Keratinocyte (primary cell): ENCODE measurements around the gene SEMA4D. TPM values are rescaled to one million over a fixed set of nuclear protein-coding genes. Genes with fewer than 3 reads are reported as not detected.

Experiments used
- DNase-seq: peaks from one replicate; pipeline ENCODE4 v3.0.0-alpha.2; 2011; ENCODE audit warnings: low read depth, missing footprints, low spot score
- FAIRE-seq: peaks from 2 replicates; lab custom pipeline; 2011; peaks lifted over from hg19 to GRCh38; lab: Jason Lieb, UNC
- H2AFZ ChIP-seq: 2 replicates; pipeline ENCODE4 v1.6.0; 2012; ENCODE audit warnings: low read length, control low read depth, inconsistent platforms; ENCODE audit not compliant: control insufficient read depth
- H3K27ac ChIP-seq: 2 replicates; pipeline ENCODE4 v1.5.1; 2011; ENCODE audit warnings: low read length; ENCODE audit not compliant: control insufficient read depth, insufficient read depth
- H3K27me3 ChIP-seq: 3 replicates; pipeline ENCODE4 v1.6.0; 2011; ENCODE audit warnings: low read length; ENCODE audit not compliant: control insufficient read depth, insufficient read depth; ENCODE audit errors: extremely low read depth
- H3K36me3 ChIP-seq, 2 experiments: 2 replicates in 1 of 2; 3 replicates in 1 of 2; pipeline ENCODE4 v1.5.1; 2011; ENCODE audit warnings: low read length in 2 of 2, mild to moderate bottlenecking in 1 of 2; ENCODE audit not compliant: control insufficient read depth in 2 of 2, insufficient read depth in 2 of 2; ENCODE audit errors: extremely low read depth in 1 of 2
- H3K4me1 ChIP-seq: 3 replicates; pipeline ENCODE4 v1.5.1; 2011; ENCODE audit warnings: low read length; ENCODE audit not compliant: control insufficient read depth, insufficient read depth; ENCODE audit errors: extremely low read depth
- H3K4me2 ChIP-seq: 3 replicates; pipeline ENCODE4 v1.6.0; 2011; ENCODE audit warnings: low read depth, low read length; ENCODE audit not compliant: control insufficient read depth, insufficient read depth; ENCODE audit errors: extremely low read depth
- H3K4me3 ChIP-seq, 3 experiments: fragments of 200-600 bp in 1 of 3; sonication (generic) in 1 of 3; 2 replicates in 2 of 3; 3 replicates in 1 of 3; pipeline ENCODE4 v1.5.1; 2011 to 2016; ENCODE audit warnings: low read length in 3 of 3, mild to moderate bottlenecking in 3 of 3, control low read depth in 2 of 3, inconsistent platforms in 1 of 3, low read depth in 1 of 3, mixed read lengths in 1 of 3, mixed run types in 1 of 3, moderate library complexity in 1 of 3; ENCODE audit not compliant: control insufficient read depth in 2 of 3, insufficient read depth in 2 of 3; ENCODE audit errors: extremely low read depth in 1 of 3
- H3K79me2 ChIP-seq: 2 replicates; pipeline ENCODE4 v1.6.0; 2012; ENCODE audit warnings: low read length; ENCODE audit not compliant: control insufficient read depth, insufficient read depth
- H3K9ac ChIP-seq: 3 replicates; pipeline ENCODE4 v1.6.0; 2011; ENCODE audit warnings: low read length; ENCODE audit not compliant: control insufficient read depth, insufficient read depth; ENCODE audit errors: extremely low read depth
- H3K9me1 ChIP-seq: 3 replicates; pipeline ENCODE4 v1.6.0; 2011; ENCODE audit warnings: low read length; ENCODE audit not compliant: control insufficient read depth, insufficient read depth; ENCODE audit errors: extremely low read depth
- H3K9me3 ChIP-seq: 2 replicates; pipeline ENCODE4 v1.5.1; 2012; ENCODE audit warnings: low read depth, low read length; ENCODE audit not compliant: control insufficient read depth
- H4K20me1 ChIP-seq: 3 replicates; pipeline ENCODE4 v1.6.0; 2011; ENCODE audit warnings: low read length; ENCODE audit not compliant: control insufficient read depth, insufficient read depth; ENCODE audit errors: extremely low read depth
- CTCF ChIP-seq, 3 experiments: IDR thresholded peaks in 1 of 3; conservative IDR thresholded peaks in 1 of 3; optimal IDR thresholded peaks in 1 of 3; 2 replicates in 2 of 3; 3 replicates in 1 of 3; pipeline versions ENCODE3 to v1.5.1; 2011; ENCODE audit warnings: low read length in 3 of 3, mild to moderate bottlenecking in 3 of 3, moderate library complexity in 2 of 3, control low read depth in 1 of 3, inconsistent platforms in 1 of 3; ENCODE audit not compliant: insufficient read depth in 2 of 3; ENCODE audit errors: extremely low read depth in 1 of 3
- EZH2 ChIP-seq: IDR thresholded peaks from one replicate; pipeline ENCODE4 v1.6.1; 2012; ENCODE audit warnings: inconsistent platforms, mild to moderate bottlenecking, low read length, moderate library complexity
- dilution Hi-C: fragments of 300-500 bp; cut with MboI; formaldehyde crosslinking; loops from one replicate; pipeline ENCODE4 v1.7.0; 2020; ENCODE audit warnings: low sequenced_read_pairs; ENCODE audit not compliant: extremely low pct_ligation_motif_present
- polyA plus RNA-seq, 5 experiments: library from polyadenylated mRNA; depleted of rRNA in 3 of 5; stranded (reverse) in 3 of 5; stranded (forward) in 1 of 5; unstranded in 1 of 5; fragments of >200 nt; gene quantifications; 1 replicate in 1 of 5; 2 replicates in 3 of 5; 3 replicates in 1 of 5; pipeline versions ENCODE4 v1.2.1 to v1.2.3, GENCODE V29; 2011 to 2012; ENCODE audit warnings: missing spikeins in 2 of 5, low read depth in 1 of 5, low replicate concordance in 1 of 5

Gene SEMA4D
- polyA plus RNA-seq, 1 donor (not counting 4 experiments of a cell fraction or from before 2014, with no cell fraction given), result 0.43 TPM

GRCh38 chr9:89457376-89457855 is 40.5 kb downstream of the SEMA4D start:
- no peaks in the 10 kb centered on the region for H3K36me3 ChIP-seq
- H3K27me3 ChIP-seq, result no peaks in the 10 kb centered on the region
- no peaks in the 10 kb centered on the region for H4K20me1 ChIP-seq
- FAIRE-seq, result no peak
- no peaks in the 10 kb centered on the region for H3K9me1 ChIP-seq
- no peaks in the 10 kb centered on the region for H3K79me2 ChIP-seq
- H3K4me2 ChIP-seq, result no peak overlapping the region
- no peaks in the 10 kb centered on the region for H3K4me1 ChIP-seq
- no peak overlapping the region for H3K9ac ChIP-seq
- dilution Hi-C loops, result no loop called here
- no peak overlapping the region for H3K4me3 ChIP-seq
- no peak for DNase-seq
- no peak overlapping the region for H3K27ac ChIP-seq
- no peak for TF ChIP-seq CTCF (optimal IDR thresholded peaks at IDR 0.05 in 1 of 3, IDR thresholded peaks at IDR 0.05 in 1 of 3, conservative IDR thresholded peaks at IDR 0.05 in 1 of 3; ENCODE audit: extremely low read depth in 1 of 3, insufficient read depth in 2 of 3, low read length in 3 of 3)
- TF ChIP-seq EZH2, result no peak
- no peaks in the 10 kb centered on the region for H3K9me3 ChIP-seq
- no peak overlapping the region for H2AFZ ChIP-seq

DNA sequence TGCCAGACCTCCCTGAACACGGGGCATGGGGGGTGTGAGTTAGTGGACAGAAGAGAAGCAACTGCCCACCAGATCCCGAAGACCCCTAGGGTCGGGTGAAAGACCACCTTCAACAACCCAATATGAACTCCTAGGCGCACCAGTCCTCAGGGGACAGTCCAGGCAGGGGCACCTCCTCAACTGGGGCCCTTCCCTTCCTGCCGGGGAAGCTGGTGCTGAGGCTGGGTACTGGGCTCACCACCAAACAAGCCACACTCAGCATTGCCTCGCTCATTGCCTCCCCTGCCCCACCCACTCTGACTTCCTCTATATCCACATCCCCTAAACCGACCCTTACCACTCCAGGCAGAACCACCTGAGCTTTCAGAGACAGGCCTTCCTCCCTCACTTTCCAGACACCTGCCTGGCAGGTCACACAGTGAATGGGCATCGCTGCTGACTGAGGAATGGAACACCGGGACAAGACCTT is 42.5 kb downstream of the SEMA4D start:
- no peaks in the 10 kb centered on the region for H3K27me3 ChIP-seq
- no peak for FAIRE-seq
- H3K4me2 ChIP-seq, result no peak overlapping the region
- H3K27ac ChIP-seq, result no peak overlapping the region
- H3K4me3 ChIP-seq, result no peak overlapping the region
- H2AFZ ChIP-seq, result no peak overlapping the region
- no peak for TF ChIP-seq EZH2
- TF ChIP-seq CTCF (optimal IDR thresholded peaks at IDR 0.05 in 1 of 3, IDR thresholded peaks at IDR 0.05 in 1 of 3, conservative IDR thresholded peaks at IDR 0.05 in 1 of 3; ENCODE audit: extremely low read depth in 1 of 3, insufficient read depth in 2 of 3, low read length in 3 of 3), result no peak
- no peak for DNase-seq
- dilution Hi-C loops, result no loop called here
- no peaks in the 10 kb centered on the region for H3K4me1 ChIP-seq
- H4K20me1 ChIP-seq, result no peaks in the 10 kb centered on the region
- H3K9me1 ChIP-seq, result no peaks in the 10 kb centered on the region
- H3K36me3 ChIP-seq, result no peaks in the 10 kb centered on the region
- H3K9ac ChIP-seq, result no peak overlapping the region
- no peaks in the 10 kb centered on the region for H3K79me2 ChIP-seq
- H3K9me3 ChIP-seq, result no peaks in the 10 kb centered on the region
